ENCODE results near the gene MGLL.

DNA sequence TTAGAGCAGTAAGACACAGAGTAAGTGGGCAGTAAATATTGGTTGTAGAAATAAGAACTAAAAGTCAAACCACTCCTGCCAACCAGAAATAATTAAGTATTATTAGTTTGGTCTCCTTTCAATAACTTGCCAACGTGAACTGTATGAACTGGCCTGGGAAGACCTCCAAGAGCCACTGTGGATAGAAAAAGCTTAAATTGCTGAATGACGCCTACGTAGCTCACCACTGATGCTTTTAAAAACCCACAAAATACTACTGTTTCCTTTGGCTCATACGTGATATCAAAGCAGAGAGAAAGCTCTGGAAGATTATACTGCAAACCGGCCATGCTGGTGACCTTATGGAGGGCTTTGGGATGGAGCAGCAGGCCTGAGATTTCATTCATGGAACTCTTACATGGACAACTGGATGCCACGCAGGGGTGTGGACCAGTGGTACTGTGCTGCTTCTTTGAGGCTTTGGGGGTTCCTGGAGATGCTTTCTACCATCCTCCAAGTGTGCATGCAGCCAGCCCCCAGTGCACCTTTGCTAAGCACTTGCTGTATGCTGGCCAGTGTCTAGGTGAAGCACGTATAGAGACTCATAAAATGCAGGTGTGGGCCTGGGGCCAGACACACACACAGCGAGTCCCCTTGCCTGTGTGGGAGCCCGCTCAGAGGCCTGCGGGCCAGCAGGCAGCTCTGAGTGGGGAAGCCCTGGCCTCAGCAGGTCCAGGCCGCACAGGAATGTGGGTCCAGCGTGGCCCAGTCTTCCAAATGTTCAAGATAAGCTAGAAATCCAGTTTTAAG lies 82.8 kb downstream of the MGLL start:
- no peak for TF ChIP-seq GATA3 (IDR thresholded peaks at IDR 0.05; ENCODE audit: low read depth, low read length)
- no peak for TF ChIP-seq GATA2 (IDR thresholded peaks at IDR 0.05; ENCODE audit: low read depth, low read length)
